ENCODE measurements around the gene PIEZO1. TPM values are rescaled to one million over a fixed set of nuclear protein-coding genes. Genes with fewer than 3 reads are reported as not detected.

Gene PIEZO1
- total and polyA plus RNA-seq, 9 of the 15 experiments (the other 6 are each of a cell fraction or from before 2014, with no cell fraction given): 3.6 to 432 (median 131) TPM

DNA sequence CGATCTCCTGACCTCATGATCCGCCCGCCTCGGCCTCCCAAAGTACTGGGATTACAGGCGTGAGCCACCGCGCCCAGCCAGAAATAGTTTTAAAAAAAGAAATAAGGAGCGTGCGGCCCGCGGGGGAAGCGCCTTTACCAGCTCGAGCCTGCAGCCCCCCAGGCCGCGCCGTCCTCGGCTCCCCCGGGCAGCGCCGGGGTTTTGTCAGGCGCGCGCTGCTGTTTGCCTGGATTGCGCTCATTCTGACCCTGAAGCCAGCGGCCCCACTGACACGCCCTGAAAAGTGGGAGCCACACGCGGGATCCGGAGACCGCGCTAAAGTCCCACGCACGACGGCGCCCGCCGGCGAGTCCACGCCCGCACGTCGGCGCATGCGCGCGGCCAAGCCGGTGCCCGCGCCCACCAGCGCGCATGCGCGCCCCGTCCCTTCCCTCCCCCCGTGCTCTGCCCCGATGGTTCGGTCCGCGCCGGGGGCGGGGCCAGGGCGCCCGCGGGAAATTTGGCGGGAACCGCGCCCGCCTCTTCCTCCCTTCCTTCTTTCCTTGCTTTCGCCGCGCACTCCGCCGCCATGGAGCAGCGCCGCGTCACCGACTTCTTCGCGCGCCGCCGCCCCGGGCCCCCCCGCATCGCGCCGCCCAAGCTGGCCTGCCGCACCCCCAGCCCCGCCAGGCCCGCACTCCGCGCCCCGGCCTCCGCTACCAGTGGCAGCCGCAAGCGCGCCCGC lies 18.4 kb upstream of the PIEZO1 start, which contains the start of gene CDT1 (continued):
- TF ChIP-seq, protein P1, sequence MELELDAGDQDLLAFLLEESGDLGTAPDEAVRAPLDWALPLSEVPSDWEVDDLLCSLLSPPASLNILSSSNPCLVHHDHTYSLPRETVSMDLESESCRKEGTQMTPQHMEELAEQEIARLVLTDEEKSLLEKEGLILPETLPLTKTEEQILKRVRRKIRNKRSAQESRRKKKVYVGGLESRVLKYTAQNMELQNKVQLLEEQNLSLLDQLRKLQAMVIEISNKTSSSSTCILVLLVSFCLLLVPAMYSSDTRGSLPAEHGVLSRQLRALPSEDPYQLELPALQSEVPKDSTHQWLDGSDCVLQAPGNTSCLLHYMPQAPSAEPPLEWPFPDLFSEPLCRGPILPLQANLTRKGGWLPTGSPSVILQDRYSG (tag; conservative IDR thresholded peaks at IDR 0.05; ENCODE audit: low read depth): no peak
- TF ChIP-seq RBM15 (IDR thresholded peaks at IDR 0.05; ENCODE audit: insufficient read depth, low read length) (no peak), POLR2H (tag; IDR thresholded peaks at IDR 0.05; ENCODE audit: low read depth) (peak; percentile 34), SMAD3 (CRISPR knock-in tag; conservative IDR thresholded peaks at IDR 0.05) (no peak), ESRRA (IDR thresholded peaks at IDR 0.05; ENCODE audit: borderline replicate concordance, low read depth) (0 out of 2 replicates have a peak, but pooled peaks have one; percentile 36), POLR2AphosphoS2 (IDR thresholded peaks at IDR 0.05; ENCODE audit: low read length) (no peak), HNRNPLL (IDR thresholded peaks at IDR 0.05; ENCODE audit: low read depth, low read length, poor library complexity, severe bottlenecking) (no peak), ZNF830 (CRISPR knock-in tag; IDR thresholded peaks at IDR 0.05) (no peak), EP300 (IDR thresholded peaks at IDR 0.05; ENCODE audit: low read length) (no peak), ZNF12 (CRISPR knock-in tag; IDR thresholded peaks at IDR 0.05) (peak; percentile 44; the same call in 1 of the 2 replicates), MYC (IDR thresholded peaks at IDR 0.05; ENCODE audit: low read depth, low read length) (peak; percentile 69), MYC (CRISPR knock-in tag; IDR thresholded peaks at IDR 0.05; ENCODE audit: borderline replicate concordance, low read depth) (0 out of 2 replicates have a peak, but pooled peaks have one; percentile 26), RFX5 (IDR thresholded peaks at IDR 0.05; ENCODE audit: low read depth, low read length) (no peak), JUND (IDR thresholded peaks at IDR 0.05; ENCODE audit: borderline replicate concordance, low read depth, low read length) (peak; percentile 87), JUND (tag; IDR thresholded peaks at IDR 0.05; ENCODE audit: borderline replicate concordance, low read depth, low read length) (no peak), DIDO1 (tag; IDR thresholded peaks at IDR 0.05; ENCODE audit: low read depth) (no peak), CCNT2 (IDR thresholded peaks at IDR 0.05; ENCODE audit: borderline replicate concordance, extremely low read depth, insufficient read length, low read depth, low read length) (peak; percentile 69)
- TF ChIP-seq, protein P2, sequence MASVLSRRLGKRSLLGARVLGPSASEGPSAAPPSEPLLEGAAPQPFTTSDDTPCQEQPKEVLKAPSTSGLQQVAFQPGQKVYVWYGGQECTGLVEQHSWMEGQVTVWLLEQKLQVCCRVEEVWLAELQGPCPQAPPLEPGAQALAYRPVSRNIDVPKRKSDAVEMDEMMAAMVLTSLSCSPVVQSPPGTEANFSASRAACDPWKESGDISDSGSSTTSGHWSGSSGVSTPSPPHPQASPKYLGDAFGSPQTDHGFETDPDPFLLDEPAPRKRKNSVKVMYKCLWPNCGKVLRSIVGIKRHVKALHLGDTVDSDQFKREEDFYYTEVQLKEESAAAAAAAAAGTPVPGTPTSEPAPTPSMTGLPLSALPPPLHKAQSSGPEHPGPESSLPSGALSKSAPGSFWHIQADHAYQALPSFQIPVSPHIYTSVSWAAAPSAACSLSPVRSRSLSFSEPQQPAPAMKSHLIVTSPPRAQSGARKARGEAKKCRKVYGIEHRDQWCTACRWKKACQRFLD (CRISPR knock-in tag; IDR thresholded peaks at IDR 0.05): peak; percentile 79
- TF ChIP-seq, protein P3, sequence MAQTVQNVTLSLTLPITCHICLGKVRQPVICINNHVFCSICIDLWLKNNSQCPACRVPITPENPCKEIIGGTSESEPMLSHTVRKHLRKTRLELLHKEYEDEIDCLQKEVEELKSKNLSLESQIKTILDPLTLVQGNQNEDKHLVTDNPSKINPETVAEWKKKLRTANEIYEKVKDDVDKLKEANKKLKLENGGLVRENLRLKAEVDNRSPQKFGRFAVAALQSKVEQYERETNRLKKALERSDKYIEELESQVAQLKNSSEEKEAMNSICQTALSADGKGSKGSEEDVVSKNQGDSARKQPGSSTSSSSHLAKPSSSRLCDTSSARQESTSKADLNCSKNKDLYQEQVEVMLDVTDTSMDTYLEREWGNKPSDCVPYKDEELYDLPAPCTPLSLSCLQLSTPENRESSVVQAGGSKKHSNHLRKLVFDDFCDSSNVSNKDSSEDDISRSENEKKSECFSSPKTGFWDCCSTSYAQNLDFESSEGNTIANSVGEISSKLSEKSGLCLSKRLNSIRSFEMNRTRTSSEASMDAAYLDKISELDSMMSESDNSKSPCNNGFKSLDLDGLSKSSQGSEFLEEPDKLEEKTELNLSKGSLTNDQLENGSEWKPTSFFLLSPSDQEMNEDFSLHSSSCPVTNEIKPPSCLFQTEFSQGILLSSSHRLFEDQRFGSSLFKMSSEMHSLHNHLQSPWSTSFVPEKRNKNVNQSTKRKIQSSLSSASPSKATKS (CRISPR knock-in tag; IDR thresholded peaks at IDR 0.05): no peak
- TF ChIP-seq, protein P4, sequence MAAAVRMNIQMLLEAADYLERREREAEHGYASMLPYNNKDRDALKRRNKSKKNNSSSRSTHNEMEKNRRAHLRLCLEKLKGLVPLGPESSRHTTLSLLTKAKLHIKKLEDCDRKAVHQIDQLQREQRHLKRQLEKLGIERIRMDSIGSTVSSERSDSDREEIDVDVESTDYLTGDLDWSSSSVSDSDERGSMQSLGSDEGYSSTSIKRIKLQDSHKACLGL (CRISPR knock-in tag; IDR thresholded peaks at IDR 0.05; ENCODE audit: borderline replicate concordance, poor library complexity, severe bottlenecking): no peak
- TF ChIP-seq, protein P5, sequence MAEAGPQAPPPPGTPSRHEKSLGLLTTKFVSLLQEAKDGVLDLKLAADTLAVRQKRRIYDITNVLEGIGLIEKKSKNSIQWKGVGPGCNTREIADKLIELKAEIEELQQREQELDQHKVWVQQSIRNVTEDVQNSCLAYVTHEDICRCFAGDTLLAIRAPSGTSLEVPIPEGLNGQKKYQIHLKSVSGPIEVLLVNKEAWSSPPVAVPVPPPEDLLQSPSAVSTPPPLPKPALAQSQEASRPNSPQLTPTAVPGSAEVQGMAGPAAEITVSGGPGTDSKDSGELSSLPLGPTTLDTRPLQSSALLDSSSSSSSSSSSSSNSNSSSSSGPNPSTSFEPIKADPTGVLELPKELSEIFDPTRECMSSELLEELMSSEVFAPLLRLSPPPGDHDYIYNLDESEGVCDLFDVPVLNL (CRISPR knock-in tag; IDR thresholded peaks at IDR 0.05; ENCODE audit: low read depth): peak; percentile 71; the same call in 1 of the 2 replicates
